Spleen (tissue), 11 donors: Measurements from ENCODE around the gene MOK. TPM values are rescaled to one million over a fixed set of nuclear protein-coding genes. Genes with fewer than 3 reads are reported as not detected.
A peak's percentile ranks its signal among the peaks of the same experiment; 100 is the strongest.

ENCODE experiments used
- DNase-seq: peaks from one replicate; pipeline ENCODE4 v3.0.0-alpha.2; 2020
- H3K27ac ChIP-seq, 8 donors: fragments of 200-600 bp; sonication (generic) in 7 of 8; 1 replicate in 4 of 8; 2 replicates in 4 of 8; pipeline versions ENCODE4 v1.5.0 to v1.8.0; 2016 to 2021; ENCODE audit warnings: inconsistent platforms in 4 of 8, mild to moderate bottlenecking in 4 of 8, moderate library complexity in 1 of 8
- H3K27me3 ChIP-seq, 7 donors: fragments of 200-600 bp; sonication (generic) in 6 of 7; replicated peaks in 1 of 7; 1 replicate in 4 of 7; 2 replicates in 3 of 7; pipeline versions ENCODE4 v1.5.0 to v1.8.0; 2016 to 2021; ENCODE audit warnings: inconsistent platforms in 3 of 7, mild to moderate bottlenecking in 1 of 7
- H3K36me3 ChIP-seq, 6 donors: fragments of 200-600 bp; sonication (generic) in 5 of 6; 1 replicate in 4 of 6; 2 replicates in 2 of 6; pipeline versions ENCODE4 v1.5.0 to v1.8.0; 2016 to 2021; ENCODE audit warnings: inconsistent platforms in 2 of 6
- H3K4me1 ChIP-seq, 6 donors: fragments of 200-600 bp; sonication (generic) in 5 of 6; 1 replicate in 3 of 6; 2 replicates in 3 of 6; pipeline versions ENCODE4 v1.5.0 to v1.8.0; 2016 to 2021; ENCODE audit warnings: inconsistent platforms in 3 of 6
- H3K4me3 ChIP-seq, 8 donors: fragments of 200-600 bp; sonication (generic) in 7 of 8; 1 replicate in 4 of 8; 2 replicates in 4 of 8; pipeline versions ENCODE4 v1.5.0 to v1.8.0; 2016 to 2021; ENCODE audit warnings: inconsistent platforms in 4 of 8, mild to moderate bottlenecking in 4 of 8, moderate library complexity in 2 of 8
- H3K9me3 ChIP-seq, 8 donors: fragments of 200-600 bp; sonication (generic) in 7 of 8; 1 replicate in 4 of 8; 2 replicates in 4 of 8; pipeline versions ENCODE4 v1.5.0 to v1.8.0; 2016 to 2021; ENCODE audit warnings: inconsistent platforms in 4 of 8
- CTCF ChIP-seq, 11 experiments: fragments of 200-600 bp in 7 of 11; fragments of 450-650 bp in 4 of 11; sonication (generic) in 4 of 11; IDR thresholded peaks in 8 of 11; conservative IDR thresholded peaks in 3 of 11; 1 replicate in 7 of 11; 2 replicates in 4 of 11; pipeline versions ENCODE4 v1.4.0 to v1.8.0; 2016 to 2021; ENCODE audit warnings: antibody characterized with exemption in 11 of 11, inconsistent platforms in 4 of 11, mild to moderate bottlenecking in 1 of 11
- POLR2A ChIP-seq, 3 donors: fragments of 450-650 bp; IDR thresholded peaks; one replicate each; pipeline ENCODE4 v1.5.1; 2017; ENCODE audit warnings: antibody characterized with exemption in 3 of 3, mild to moderate bottlenecking in 1 of 3
- POLR2AphosphoS5 ChIP-seq, 3 donors: sonication (generic); formaldehyde crosslinking; IDR thresholded peaks; one replicate each; pipeline ENCODE4 v1.5.1; 2017; ENCODE audit warnings: antibody characterized with exemption in 3 of 3
- WGBS, 5 donors: extraction: QIAGEN DNeasy Blood & Tissue Kit in 3 of 5; methylation state at CpG; one replicate each; pipeline versions ENCODE4 v1.1.5 to v1.1.7; 2013 to 2018; 5-methylcytosine and 5-hydroxymethylcytosine counted together
- intact Hi-C: fragments of 100-400 bp; cut with DNase I; formaldehyde crosslinking; loops from one replicate; pipeline ENCODE4 v1.15.0; 2023; ENCODE audit warnings: low total_unique reads
- polyA plus RNA-seq, 3 donors: library from polyadenylated mRNA; stranded (reverse); fragments of 200-250 nt; gene quantifications; one replicate each; pipeline ENCODE4 v1.2.1, GENCODE V29; 2013
- total RNA-seq, 7 donors: library from RNA; depleted of rRNA in 3 of 7; stranded (reverse); fragments of >200 nt in 3 of 7; fragmentation: NEBNext Ultra II Directional in 4 of 7; extraction: Animal tissue kit (Norgen Biotek cat#: 25700) in 4 of 7; gene quantifications; one replicate each; pipeline versions ENCODE4 v1.1.0 to v1.2.1, GENCODE V29; 2016 to 2021
- donor health status: healthy with polysubstance abuse.
- donor health status: DM: no; HTN: no; CAD: no; lungs with moderate emphysema.
- donor health status: DM: no; HTN: no; CAD: no.
- donor health status: Bipolar disorder and iron deficiency.
- donor health status: healthy.
- donor health status: DM: no; HTN: no; CAD: no.
- donor health status: DM: yes; HTN: yes; CAD: no.

Gene MOK
- total and polyA plus RNA-seq, 10 donors = 4.1 to 12.2 (median 9.9) TPM

GRCh38 chr14:102183886-102184285 lies 121.1 kb downstream of the MOK start:
- H3K27ac ChIP-seq = peak overlapping the region in 1 of 8 donors; percentile 22
- no peaks in the 10 kb centered on the region for H3K9me3 ChIP-seq
- H3K4me1 ChIP-seq = peaks cover 4 to 92% (median 49%) of the 10 kb centered on the region in 6 donors
- peaks cover 0 to under 1% (median 0%) of the 10 kb centered on the region in 6 donors for H3K36me3 ChIP-seq
- TF ChIP-seq POLR2A (IDR thresholded peaks at IDR 0.05) (no peak), CTCF (IDR thresholded peaks at IDR 0.05 in 8 of 11, conservative IDR thresholded peaks at IDR 0.05 in 3 of 11) (no peak), POLR2AphosphoS5 (IDR thresholded peaks at IDR 0.05) (no peak)
- intact Hi-C loops = no loop called here
- no peak for DNase-seq
- no peak overlapping the region for H3K4me3 ChIP-seq
- 87 to 96% (median 94%) methylated on average over 3 of the region's 3 CpGs for WGBS, 5 donors
- no peaks in the 10 kb centered on the region for H3K27me3 ChIP-seq

GRCh38 chr14:102182936-102183619 lies 121.9 kb downstream of the MOK start:
- TF ChIP-seq POLR2A (IDR thresholded peaks at IDR 0.05) (no peak), CTCF (IDR thresholded peaks at IDR 0.05 in 8 of 11, conservative IDR thresholded peaks at IDR 0.05 in 3 of 11) (no peak), POLR2AphosphoS5 (IDR thresholded peaks at IDR 0.05) (no peak)
- 81 to 92% (median 84%) methylated on average over 9 of the region's 9 CpGs for WGBS, 5 donors
- no peak overlapping the region for H3K4me3 ChIP-seq

GRCh38 chr14:102182190-102182589 lies 122.8 kb downstream of the MOK start:
- H3K4me3 ChIP-seq = no peak overlapping the region
- H3K27ac ChIP-seq = no peak overlapping the region
- no peak for DNase-seq
- H3K9me3 ChIP-seq = no peaks in the 10 kb centered on the region
- H3K36me3 ChIP-seq = peaks cover 0 to 8% (median 0%) of the 10 kb centered on the region in 6 donors
- TF ChIP-seq POLR2AphosphoS5 (IDR thresholded peaks at IDR 0.05) = no peak
- TF ChIP-seq CTCF (IDR thresholded peaks at IDR 0.05 in 8 of 11, conservative IDR thresholded peaks at IDR 0.05 in 3 of 11) = no peak
- TF ChIP-seq POLR2A (IDR thresholded peaks at IDR 0.05) = no peak
- intact Hi-C loops = no loop called here
- H3K4me1 ChIP-seq = peaks cover 4 to 92% (median 41%) of the 10 kb centered on the region in 6 donors
- H3K27me3 ChIP-seq = no peaks in the 10 kb centered on the region

More at GRCh38 chr14:102182936-102183619, 121.9 kb downstream of the MOK start:
- no peak for DNase-seq
- intact Hi-C loops = no loop called here
- Histone ChIP-seq H3K36me3 (peaks cover 0 to 8% (median 0%) of the 10 kb centered on the region in 6 donors), H3K4me1 (peaks cover 4 to 94% (median 45%) of the 10 kb centered on the region in 6 donors), H3K27ac (peak overlapping the region in 1 of 8 donors; percentile 22), H3K27me3 (no peaks in the 10 kb centered on the region), H3K9me3 (no peaks in the 10 kb centered on the region)

- Histone ChIP-seq H3K36me3 (peaks cover 0 to 8% (median 0%) of the 10 kb centered on the region in 6 donors), H3K4me1 (peaks cover 4 to 84% (median 38%) of the 10 kb centered on the region in 6 donors), H3K4me3 (no peak overlapping the region), H3K27ac (no peak overlapping the region), H3K27me3 (no peaks in the 10 kb centered on the region), H3K9me3 (no peaks in the 10 kb centered on the region)
- WGBS, 5 donors = 74 to 86% (median 79%) methylated on average over 1 of the region's 1 CpG
- DNase-seq = no peak
- intact Hi-C loops = no loop called here
- TF ChIP-seq POLR2AphosphoS5 (IDR thresholded peaks at IDR 0.05) = no peak
- TF ChIP-seq POLR2A (IDR thresholded peaks at IDR 0.05) = no peak
- TF ChIP-seq CTCF (IDR thresholded peaks at IDR 0.05 in 8 of 11, conservative IDR thresholded peaks at IDR 0.05 in 3 of 11) = no peak
Observed at GRCh38 chr14:102181187-102181586, 123.8 kb downstream of the MOK start.
